Ishikawa (cell line): ENCODE measurements around the gene TXNRD1.
A peak's percentile ranks its signal among the peaks of the same experiment; 100 is the strongest.

Experiments used
- CEBPB ChIP-seq: IDR thresholded peaks from 2 replicates; pipeline ENCODE4 v1.6.1; 2012
- EGR1 ChIP-seq: IDR thresholded peaks from 2 replicates; pipeline ENCODE4 v1.6.1; 2012
- EP300 ChIP-seq: IDR thresholded peaks from 2 replicates; pipeline ENCODE4 v1.6.1; 2012; ENCODE audit warnings: borderline replicate concordance
- FOXM1 ChIP-seq: IDR thresholded peaks from 2 replicates; pipeline ENCODE4 v1.6.1; 2012; ENCODE audit warnings: low read depth, borderline replicate concordance
- RAD21 ChIP-seq: IDR thresholded peaks from 2 replicates; pipeline ENCODE4 v1.6.1; 2012; ENCODE audit warnings: low read depth
- TAF1 ChIP-seq: IDR thresholded peaks from 2 replicates; pipeline ENCODE4 v1.6.1; 2012; ENCODE audit warnings: low read depth, mild to moderate bottlenecking
- TEAD4 ChIP-seq: IDR thresholded peaks from 2 replicates; pipeline ENCODE4 v1.6.1; 2012
- ZBTB7A ChIP-seq: IDR thresholded peaks from 2 replicates; pipeline ENCODE4 v1.6.1; 2012; ENCODE audit warnings: low read depth
- TF ChIP-seq, protein P1 (sequence below): IDR thresholded peaks from 2 replicates; pipeline ENCODE4 v1.6.1; 2012
- TF ChIP-seq, protein P2 (sequence below): IDR thresholded peaks from 2 replicates; pipeline ENCODE4 v1.6.1; 2012; ENCODE audit warnings: low read depth, mild to moderate bottlenecking

DNA sequence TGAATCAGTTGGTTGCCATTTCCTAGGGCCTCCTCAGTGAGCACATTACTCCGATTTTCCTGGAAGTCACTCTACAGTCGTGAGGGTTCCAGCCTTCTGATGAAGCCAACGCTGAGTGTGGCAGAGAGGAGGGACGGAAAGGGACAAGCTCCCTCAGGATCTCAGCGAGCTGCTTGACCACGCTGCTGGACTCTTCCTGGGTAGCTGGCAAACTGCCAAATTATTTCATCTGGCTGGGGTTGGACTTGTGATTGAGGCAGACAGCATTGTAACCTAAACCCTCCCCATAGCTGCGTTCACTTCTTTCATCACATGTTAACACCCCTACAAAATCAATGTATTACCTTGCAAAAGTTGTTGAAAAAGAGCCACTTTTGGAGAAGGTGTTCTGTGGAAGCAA lies 171.6 kb downstream of the TXNRD1 start:
- TF ChIP-seq CEBPB, result no peak
- TF ChIP-seq TAF1, result no peak
- TF ChIP-seq, protein P1, sequence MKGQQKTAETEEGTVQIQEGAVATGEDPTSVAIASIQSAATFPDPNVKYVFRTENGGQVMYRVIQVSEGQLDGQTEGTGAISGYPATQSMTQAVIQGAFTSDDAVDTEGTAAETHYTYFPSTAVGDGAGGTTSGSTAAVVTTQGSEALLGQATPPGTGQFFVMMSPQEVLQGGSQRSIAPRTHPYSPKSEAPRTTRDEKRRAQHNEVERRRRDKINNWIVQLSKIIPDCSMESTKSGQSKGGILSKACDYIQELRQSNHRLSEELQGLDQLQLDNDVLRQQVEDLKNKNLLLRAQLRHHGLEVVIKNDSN, result no peak
- 0 out of 2 replicates have a peak, but pooled peaks have one; percentile 11 for TF ChIP-seq TEAD4
- peak; percentile 29; the same call in 1 of the 2 replicates for TF ChIP-seq EP300
- TF ChIP-seq RAD21, result no peak
- TF ChIP-seq ZBTB7A, result no peak
- TF ChIP-seq, protein P2, sequence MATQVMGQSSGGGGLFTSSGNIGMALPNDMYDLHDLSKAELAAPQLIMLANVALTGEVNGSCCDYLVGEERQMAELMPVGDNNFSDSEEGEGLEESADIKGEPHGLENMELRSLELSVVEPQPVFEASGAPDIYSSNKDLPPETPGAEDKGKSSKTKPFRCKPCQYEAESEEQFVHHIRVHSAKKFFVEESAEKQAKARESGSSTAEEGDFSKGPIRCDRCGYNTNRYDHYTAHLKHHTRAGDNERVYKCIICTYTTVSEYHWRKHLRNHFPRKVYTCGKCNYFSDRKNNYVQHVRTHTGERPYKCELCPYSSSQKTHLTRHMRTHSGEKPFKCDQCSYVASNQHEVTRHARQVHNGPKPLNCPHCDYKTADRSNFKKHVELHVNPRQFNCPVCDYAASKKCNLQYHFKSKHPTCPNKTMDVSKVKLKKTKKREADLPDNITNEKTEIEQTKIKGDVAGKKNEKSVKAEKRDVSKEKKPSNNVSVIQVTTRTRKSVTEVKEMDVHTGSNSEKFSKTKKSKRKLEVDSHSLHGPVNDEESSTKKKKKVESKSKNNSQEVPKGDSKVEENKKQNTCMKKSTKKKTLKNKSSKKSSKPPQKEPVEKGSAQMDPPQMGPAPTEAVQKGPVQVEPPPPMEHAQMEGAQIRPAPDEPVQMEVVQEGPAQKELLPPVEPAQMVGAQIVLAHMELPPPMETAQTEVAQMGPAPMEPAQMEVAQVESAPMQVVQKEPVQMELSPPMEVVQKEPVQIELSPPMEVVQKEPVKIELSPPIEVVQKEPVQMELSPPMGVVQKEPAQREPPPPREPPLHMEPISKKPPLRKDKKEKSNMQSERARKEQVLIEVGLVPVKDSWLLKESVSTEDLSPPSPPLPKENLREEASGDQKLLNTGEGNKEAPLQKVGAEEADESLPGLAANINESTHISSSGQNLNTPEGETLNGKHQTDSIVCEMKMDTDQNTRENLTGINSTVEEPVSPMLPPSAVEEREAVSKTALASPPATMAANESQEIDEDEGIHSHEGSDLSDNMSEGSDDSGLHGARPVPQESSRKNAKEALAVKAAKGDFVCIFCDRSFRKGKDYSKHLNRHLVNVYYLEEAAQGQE, result no peak
- TF ChIP-seq FOXM1, result no peak
- no peak for TF ChIP-seq EGR1
